H1 (cell line): ENCODE data around the gene PLCB1.

Source experiments
- ASH2L ChIP-seq: fragments of 200-600, 300-600 bp; sonication (generic); IDR thresholded peaks from one replicate; pipeline ENCODE4 v1.7.1; 2017; ENCODE audit warnings: low read length
- ATF3 ChIP-seq: IDR thresholded peaks from 2 replicates; pipeline ENCODE4 v1.6.1; 2011; ENCODE audit warnings: low read depth, mild to moderate bottlenecking, low read length; ENCODE audit not compliant: insufficient read depth
- CBX5 ChIP-seq: fragments of 300-800, 300-1000 bp; sonication (generic); IDR thresholded peaks from 2 replicates; pipeline ENCODE4 v1.7.1; 2016; ENCODE audit warnings: antibody characterized with exemption, low read length, low read depth
- CTCF ChIP-seq, 3 experiments: IDR thresholded peaks; 1 replicate in 2 of 3; 2 replicates in 1 of 3; pipeline versions ENCODE4 v1.5.1 to v1.6.1; 2011; ENCODE audit warnings: low read length in 3 of 3, mild to moderate bottlenecking in 3 of 3, inconsistent platforms in 2 of 3, low read depth in 1 of 3, moderate library complexity in 1 of 3; ENCODE audit not compliant: insufficient read depth in 1 of 3; ENCODE audit errors: control extremely low read depth in 1 of 3
- EGR1 ChIP-seq: IDR thresholded peaks from 2 replicates; pipeline ENCODE4 v1.6.1; 2011; ENCODE audit warnings: low read depth, low read length, borderline replicate concordance
- HDAC2 ChIP-seq, 2 experiments: fragments of 300-600 bp in 1 of 2; sonication (generic) in 1 of 2; IDR thresholded peaks; 2 replicates each; pipeline ENCODE4 v1.6.1; 2011 to 2012; ENCODE audit warnings: low read depth in 2 of 2, low read length in 2 of 2, mild to moderate bottlenecking in 2 of 2, moderate library complexity in 2 of 2, borderline replicate concordance in 1 of 2, inconsistent platforms in 1 of 2
- MAX ChIP-seq: IDR thresholded peaks from 2 replicates; pipeline ENCODE4 v1.6.1; 2012; ENCODE audit warnings: inconsistent platforms
- NRF1 ChIP-seq: IDR thresholded peaks from 2 replicates; pipeline ENCODE4 v1.6.1; 2011; ENCODE audit warnings: mild to moderate bottlenecking, low read depth, low read length, improper control_type of control experiment
- POLR2A ChIP-seq, 2 experiments: IDR thresholded peaks; 1 replicate in 1 of 2; 2 replicates in 1 of 2; pipeline ENCODE4 v1.6.1; 2011; ENCODE audit warnings: low read depth in 2 of 2, low read length in 2 of 2, mild to moderate bottlenecking in 2 of 2; ENCODE audit errors: control extremely low read depth in 1 of 2
- SAP30 ChIP-seq: fragments of 300-600 bp; sonication (generic); IDR thresholded peaks from 2 replicates; pipeline ENCODE4 v1.7.1; 2012; ENCODE audit warnings: low read length, moderate library complexity, mild to moderate bottlenecking, inconsistent platforms; ENCODE audit not compliant: insufficient read depth, insufficient replicate concordance
- SP1 ChIP-seq: IDR thresholded peaks from 2 replicates; pipeline ENCODE4 v1.6.1; 2011; ENCODE audit warnings: low read depth, low read length
- TAF1 ChIP-seq: IDR thresholded peaks from 2 replicates; pipeline ENCODE4 v1.6.1; 2011; ENCODE audit warnings: mild to moderate bottlenecking, low read depth, low read length
- USF2 ChIP-seq: IDR thresholded peaks from 2 replicates; pipeline ENCODE4 v1.6.1; 2011; ENCODE audit warnings: low read length, improper control_type of control experiment
- ZNF274 ChIP-seq: IDR thresholded peaks from 2 replicates; pipeline ENCODE4 v1.7.0; 2012; ENCODE audit warnings: low read length, borderline replicate concordance; ENCODE audit errors: extremely low read depth

- no peak for TF ChIP-seq CTCF (IDR thresholded peaks at IDR 0.05; ENCODE audit: control extremely low read depth in 1 of 3, insufficient read depth in 1 of 3, low read depth in 1 of 3, low read length in 3 of 3)
- no peak for TF ChIP-seq SP1
- no peak for TF ChIP-seq ZNF274
- no peak for TF ChIP-seq ATF3
- no peak for TF ChIP-seq POLR2A (IDR thresholded peaks at IDR 0.05; ENCODE audit: control extremely low read depth in 1 of 2, low read depth in 2 of 2, low read length in 2 of 2)
- no peak for TF ChIP-seq HDAC2 (IDR thresholded peaks at IDR 0.05; ENCODE audit: borderline replicate concordance in 1 of 2, low read depth in 2 of 2, low read length in 2 of 2)
- no peak for TF ChIP-seq MAX
- TF ChIP-seq EGR1, result no peak
- no peak for TF ChIP-seq USF2
- TF ChIP-seq NRF1, result no peak
- no peak for TF ChIP-seq TAF1
- no peak for TF ChIP-seq SAP30
- no peak for TF ChIP-seq ASH2L
- TF ChIP-seq CBX5, result no peak
Observed at GRCh38 chr20:8386991-8387390, 254.9 kb downstream of the PLCB1 start.
